ENCODE results near the gene ZC3H7B. TPM values are rescaled to one million over a fixed set of nuclear protein-coding genes. Genes with fewer than 3 reads are reported as not detected.
A peak's percentile ranks its signal among the peaks of the same experiment; 100 is the strongest.

ZC3H7B gene
- total RNA-seq, 2 experiments from 2014 or later, result 49.0 to 51.3 TPM

DNA sequence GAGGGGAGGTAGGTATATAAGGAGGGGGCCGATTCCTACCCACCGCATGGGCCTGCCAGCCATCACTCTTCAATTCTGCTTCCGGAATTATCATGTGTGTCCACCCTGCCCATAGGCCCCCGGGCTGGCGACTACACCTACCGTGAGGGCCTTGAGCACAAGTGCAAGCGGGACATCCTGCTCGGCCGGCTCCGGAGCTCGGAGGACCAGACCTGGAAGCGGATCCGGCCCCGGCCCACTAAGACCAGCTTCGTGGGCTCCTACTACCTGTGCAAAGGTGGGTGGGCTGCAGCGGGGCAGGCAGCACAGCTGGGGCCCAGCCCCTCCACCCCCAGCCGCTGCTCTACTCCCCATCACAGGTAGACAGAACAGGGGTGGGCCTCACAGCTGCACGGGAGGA, 42.0 kb downstream of the ZC3H7B start:
- Mint-ChIP-seq H3K27ac (no peak overlapping the region), H3K27me3 (no peaks in the 10 kb centered on the region), H3K4me3 (no peak overlapping the region), H3K4me1 (peaks cover 2% of the 10 kb centered on the region), H3K9me3 (no peaks in the 10 kb centered on the region), H3K36me3 (peaks cover 6% of the 10 kb centered on the region)
- no peak for ATAC-seq (ENCODE audit: low read depth)
- no peak for DNase-seq
- POLR2A ChIA-PET, result no interaction called here

GRCh38 chr22:41343717-41344116, 42.4 kb downstream of the ZC3H7B start:
- Mint-ChIP-seq H3K27ac (no peak overlapping the region), H3K4me1 (peaks cover 2% of the 10 kb centered on the region), H3K9me3 (no peaks in the 10 kb centered on the region), H3K36me3 (peaks cover 6% of the 10 kb centered on the region), H3K27me3 (no peaks in the 10 kb centered on the region), H3K4me3 (no peak overlapping the region)
- POLR2A ChIA-PET, result no interaction called here
- ATAC-seq (ENCODE audit: low read depth) (no peak), DNase-seq (no peak)

GRCh38 chr22:41344189-41344788, 43.0 kb downstream of the ZC3H7B start:
- Mint-ChIP-seq H3K4me1 (peaks cover 2% of the 10 kb centered on the region), H3K27ac (peak overlapping the region; percentile 19), H3K27me3 (no peaks in the 10 kb centered on the region), H3K9me3 (no peaks in the 10 kb centered on the region), H3K36me3 (peaks cover 6% of the 10 kb centered on the region), H3K4me3 (no peak overlapping the region)
- DNase-seq, result no peak
- POLR2A ChIA-PET, result no interaction called here
- ATAC-seq (ENCODE audit: low read depth), result no peak

GRCh38 chr22:41345807-41346335, 44.5 kb downstream of the ZC3H7B start:
- ATAC-seq (ENCODE audit: low read depth), result no peak
- H3K9me3 Mint-ChIP-seq, result no peaks in the 10 kb centered on the region
- POLR2A ChIA-PET, result no interaction called here
- H3K4me3 Mint-ChIP-seq, result no peak overlapping the region
- H3K27ac Mint-ChIP-seq, result no peak overlapping the region
- H3K36me3 Mint-ChIP-seq, result peaks cover 16% of the 10 kb centered on the region
- peaks cover 2% of the 10 kb centered on the region for H3K4me1 Mint-ChIP-seq
- no peak for DNase-seq
- H3K27me3 Mint-ChIP-seq, result no peaks in the 10 kb centered on the region

GRCh38 chr22:41347066-41347859, 45.9 kb downstream of the ZC3H7B start:
- DNase-seq (no peak), ATAC-seq (ENCODE audit: low read depth) (no peak)
- Mint-ChIP-seq H3K27ac (no peak overlapping the region), H3K4me3 (no peak overlapping the region), H3K27me3 (no peaks in the 10 kb centered on the region), H3K36me3 (peaks cover 19% of the 10 kb centered on the region), H3K4me1 (no peaks in the 10 kb centered on the region), H3K9me3 (no peaks in the 10 kb centered on the region)
- POLR2A ChIA-PET, result no interaction called here

DNA sequence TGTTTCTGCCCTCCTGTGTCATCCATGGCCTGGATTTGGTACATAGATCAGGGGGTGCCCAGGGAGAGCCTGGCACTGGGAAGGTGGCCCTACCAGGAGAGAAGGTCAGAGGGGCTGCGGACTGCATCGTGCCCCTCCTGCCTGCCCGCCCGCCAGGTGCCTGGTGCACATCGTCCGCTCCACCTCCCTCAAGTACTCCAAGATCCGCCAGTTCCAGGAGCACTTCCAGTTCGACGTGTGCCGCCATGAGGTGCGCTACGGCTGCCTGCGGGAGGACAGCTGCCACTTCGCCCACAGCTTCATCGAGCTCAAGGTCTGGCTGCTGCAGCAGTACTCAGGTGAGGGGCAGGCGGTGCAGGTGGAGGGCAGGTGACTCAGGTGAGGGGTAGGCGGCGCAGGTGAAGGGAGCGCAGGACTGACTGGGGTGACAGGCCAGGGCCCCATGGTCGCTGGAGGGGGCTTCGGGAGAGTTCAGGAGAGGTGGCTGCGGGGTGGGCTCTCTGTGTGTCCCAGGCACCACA, 47.7 kb downstream of the ZC3H7B start:
- Mint-ChIP-seq H3K27ac (no peak overlapping the region), H3K9me3 (no peaks in the 10 kb centered on the region), H3K4me1 (no peaks in the 10 kb centered on the region), H3K4me3 (no peak overlapping the region), H3K36me3 (peaks cover 19% of the 10 kb centered on the region), H3K27me3 (no peaks in the 10 kb centered on the region)
- no peak for DNase-seq
- no peak for ATAC-seq (ENCODE audit: low read depth)
- POLR2A ChIA-PET, result interaction anchor here (0.5 to 0.6 kb wide), 2 partner anchors 10 to 15 kb away, joined by 3 read pairs; no protein-coding TSS in a partner anchor

DNA sequence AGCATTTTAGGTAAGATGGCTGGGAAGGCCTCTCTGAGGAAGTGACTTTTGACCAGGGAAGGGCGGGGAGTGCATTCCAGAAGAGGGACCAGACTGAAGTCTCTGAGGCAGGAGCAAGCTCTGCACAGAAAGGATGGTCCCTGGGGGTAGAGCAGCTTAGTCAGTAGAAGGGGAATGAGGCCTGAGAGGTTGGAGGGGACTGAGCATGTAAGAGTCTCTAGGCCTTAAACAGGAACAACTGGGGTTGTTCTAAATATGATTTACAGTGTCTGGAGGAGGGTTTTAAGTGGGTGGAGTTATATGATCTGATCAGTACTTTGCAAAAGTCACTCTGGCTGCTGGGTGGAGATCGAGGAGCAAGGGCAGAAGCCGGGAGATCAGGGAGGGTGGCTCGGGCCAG, 48.8 kb downstream of the ZC3H7B start:
- ATAC-seq (ENCODE audit: low read depth), result no peak
- Mint-ChIP-seq H3K4me1 (no peaks in the 10 kb centered on the region), H3K9me3 (no peaks in the 10 kb centered on the region), H3K27ac (peak overlapping the region; percentile 40), H3K27me3 (no peaks in the 10 kb centered on the region), H3K4me3 (no peak overlapping the region), H3K36me3 (peaks cover 15% of the 10 kb centered on the region)
- POLR2A ChIA-PET, result no interaction called here
- no peak for DNase-seq

- no peak for DNase-seq
- H3K4me1 Mint-ChIP-seq, result no peaks in the 10 kb centered on the region
- no peak overlapping the region for H3K27ac Mint-ChIP-seq
- H3K4me3 Mint-ChIP-seq, result no peak overlapping the region
- no peaks in the 10 kb centered on the region for H3K27me3 Mint-ChIP-seq
- peaks cover 14% of the 10 kb centered on the region for H3K36me3 Mint-ChIP-seq
- no peak for ATAC-seq (ENCODE audit: low read depth)
- POLR2A ChIA-PET, result no interaction called here
- no peaks in the 10 kb centered on the region for H3K9me3 Mint-ChIP-seq
Measured at GRCh38 chr22:41351011-41351410, 49.7 kb downstream of the ZC3H7B start.

- no peak overlapping the region for H3K4me3 Mint-ChIP-seq
- POLR2A ChIA-PET, result no interaction called here
- ATAC-seq (ENCODE audit: low read depth), result no peak
- DNase-seq, result no peak
- no peaks in the 10 kb centered on the region for H3K27me3 Mint-ChIP-seq
- no peak overlapping the region for H3K27ac Mint-ChIP-seq
- no peaks in the 10 kb centered on the region for H3K9me3 Mint-ChIP-seq
- no peaks in the 10 kb centered on the region for H3K4me1 Mint-ChIP-seq
- peaks cover 14% of the 10 kb centered on the region for H3K36me3 Mint-ChIP-seq
Measured at GRCh38 chr22:41352058-41352457, 50.7 kb downstream of the ZC3H7B start.

- H3K27me3 Mint-ChIP-seq, result no peaks in the 10 kb centered on the region
- H3K4me1 Mint-ChIP-seq, result no peaks in the 10 kb centered on the region
- peaks cover 16% of the 10 kb centered on the region for H3K36me3 Mint-ChIP-seq
- POLR2A ChIA-PET, result no interaction called here
- no peaks in the 10 kb centered on the region for H3K9me3 Mint-ChIP-seq
- ATAC-seq (ENCODE audit: low read depth) (no peak), DNase-seq (no peak)
- no peak overlapping the region for H3K27ac Mint-ChIP-seq
- no peak overlapping the region for H3K4me3 Mint-ChIP-seq
Measured at GRCh38 chr22:41353862-41354575, 52.7 kb downstream of the ZC3H7B start.

DNA sequence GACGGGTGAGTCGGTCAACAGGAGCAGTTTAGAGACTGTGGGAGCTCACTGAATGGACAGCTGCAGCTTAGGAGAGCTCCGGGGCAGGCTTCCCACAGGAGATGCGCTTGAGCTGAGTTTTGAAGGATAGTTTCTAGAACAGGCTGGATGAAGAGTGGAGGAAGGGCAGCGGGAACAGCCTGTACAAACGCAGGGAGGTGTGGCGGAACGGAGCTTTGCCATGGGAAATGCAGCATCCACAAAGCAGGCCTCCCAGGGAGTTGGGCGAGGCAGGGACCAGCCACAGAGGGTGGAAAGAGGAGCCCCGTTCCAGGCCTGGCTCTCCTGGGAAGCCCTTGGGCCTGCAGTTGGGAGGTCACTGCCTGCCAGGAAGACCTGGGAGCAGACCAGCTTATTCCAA, 53.7 kb downstream of the ZC3H7B start:
- Mint-ChIP-seq H3K27me3 (no peaks in the 10 kb centered on the region), H3K4me1 (no peaks in the 10 kb centered on the region), H3K27ac (no peak overlapping the region), H3K4me3 (no peak overlapping the region), H3K9me3 (no peaks in the 10 kb centered on the region), H3K36me3 (peaks cover 14% of the 10 kb centered on the region)
- DNase-seq (no peak), ATAC-seq (ENCODE audit: low read depth) (no peak)
- POLR2A ChIA-PET, result no interaction called here

GRCh38 chr22:41355895-41356294, 54.6 kb downstream of the ZC3H7B start:
- no peaks in the 10 kb centered on the region for H3K4me1 Mint-ChIP-seq
- H3K27ac Mint-ChIP-seq, result no peak overlapping the region
- no peak overlapping the region for H3K4me3 Mint-ChIP-seq
- no peaks in the 10 kb centered on the region for H3K27me3 Mint-ChIP-seq
- ATAC-seq (ENCODE audit: low read depth), result no peak
- H3K9me3 Mint-ChIP-seq, result no peaks in the 10 kb centered on the region
- POLR2A ChIA-PET, result no interaction called here
- peaks cover 5% of the 10 kb centered on the region for H3K36me3 Mint-ChIP-seq
- no peak for DNase-seq

DNA sequence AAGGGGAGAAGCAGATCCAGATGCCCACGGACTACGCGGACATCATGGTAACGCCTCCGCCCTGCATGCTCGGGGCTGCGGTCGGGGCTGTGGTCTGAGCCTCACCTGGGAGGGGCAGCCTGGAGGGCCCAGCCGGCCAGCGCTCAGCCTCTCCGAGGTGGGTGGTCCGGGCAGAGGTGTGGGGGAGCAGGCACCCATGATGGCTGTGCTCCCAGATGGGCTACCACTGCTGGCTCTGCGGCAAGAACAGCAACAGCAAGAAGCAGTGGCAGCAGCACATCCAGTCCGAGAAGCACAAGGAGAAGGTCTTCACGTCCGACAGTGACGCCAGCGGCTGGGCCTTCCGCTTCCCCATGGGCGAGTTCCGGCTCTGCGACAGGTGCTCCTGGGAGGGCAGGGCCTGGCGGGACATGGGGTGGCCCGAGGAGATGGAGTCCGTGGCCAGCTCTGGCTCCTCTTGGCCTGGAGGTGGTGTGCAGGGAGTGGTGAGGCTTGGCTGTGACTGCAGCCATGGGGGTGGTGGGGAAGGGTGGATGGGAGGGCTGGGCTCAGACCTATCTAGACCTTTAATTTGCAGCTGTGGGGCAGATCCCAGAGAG, 55.2 kb downstream of the ZC3H7B start:
- H3K27ac Mint-ChIP-seq, result no peak overlapping the region
- no peaks in the 10 kb centered on the region for H3K27me3 Mint-ChIP-seq
- no peaks in the 10 kb centered on the region for H3K9me3 Mint-ChIP-seq
- ATAC-seq (ENCODE audit: low read depth) (no peak), DNase-seq (no peak)
- H3K4me3 Mint-ChIP-seq, result no peak overlapping the region
- H3K4me1 Mint-ChIP-seq, result no peaks in the 10 kb centered on the region
- POLR2A ChIA-PET, result no interaction called here
- H3K36me3 Mint-ChIP-seq, result peaks cover 5% of the 10 kb centered on the region

All from activated naive CD8-positive, alpha-beta T cell treated with anti-CD3 and anti-CD28 coated beads, Interleukin-2, amount 10 ng/mL, durations not matched to agents 7 days and 5 days (primary cell).